ENCODE results near the gene ZDHHC11. TPM values are rescaled to one million over a fixed set of nuclear protein-coding genes. Genes with fewer than 3 reads are reported as not detected.
"Not testable (repeated sequence)": the region's sequence is repeated elsewhere in the genome, so short reads cannot be mapped to it uniquely, and the experiment has no call there.

The ZDHHC11 gene
- total RNA-seq, 5 donors from 2014 or later (not counting 1 experiment from before 2014, with no cell fraction given), result 6.5 to 38.0 (median 11.6) TPM

DNA sequence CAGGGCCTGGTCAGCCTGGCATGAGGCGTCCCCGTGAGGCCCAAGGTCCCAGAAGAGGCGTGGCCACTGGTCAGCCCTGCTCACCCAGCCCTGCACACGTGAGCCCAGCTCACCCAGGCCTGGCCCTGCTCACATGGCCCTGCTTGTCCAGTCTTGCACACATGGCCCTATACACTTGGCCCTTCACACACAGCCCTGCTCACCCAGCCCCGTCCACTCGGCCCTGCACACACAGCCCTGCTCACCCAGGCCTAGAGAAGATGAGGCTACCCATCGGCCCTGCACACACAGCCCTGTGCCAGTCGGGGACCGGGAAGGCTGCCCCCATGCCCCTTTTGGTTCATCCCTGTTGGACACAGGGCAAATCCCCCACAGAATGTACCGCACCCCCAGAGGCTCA, 94.6 kb downstream of the ZDHHC11 start:
- peak in 1 of 35 experiments; percentile 22 for DNase-seq
- CTCF ChIA-PET, result no interaction called here

GRCh38 chr5:754143-754632, 96.6 kb downstream of the ZDHHC11 start:
- H3K27ac ChIP-seq (ENCODE audit: low read length); H3K27me3 Mint-ChIP-seq; H3K36me3 Mint-ChIP-seq; ATAC-seq (replicated peaks in 1 of 4); POLR2A ChIA-PET; H3K27me3 ChIP-seq (replicated peaks in 1 of 2; ENCODE audit: control insufficient read depth in 2 of 2, extremely low read depth in 1 of 2, insufficient read depth in 2 of 2, low read length in 1 of 2); H3K4me3 Mint-ChIP-seq; H3K9me3 ChIP-seq; CTCF ChIA-PET; H3K9me3 Mint-ChIP-seq; H3K36me3 ChIP-seq (ENCODE audit: control insufficient read depth in 2 of 2, extremely low read depth in 1 of 2, insufficient read depth in 1 of 2, low read length in 1 of 2); H3K4me3 ChIP-seq (ENCODE audit: control insufficient read depth in 1 of 2, extremely low read depth in 1 of 2, low read length in 1 of 2); H3K27ac Mint-ChIP-seq: not testable (repeated sequence)
- peak in 2 of 35 experiments; percentile 20 to 31 for DNase-seq
- H3K4me1 Mint-ChIP-seq, result peaks cover 17 to 31% (median 22%) of the 10 kb centered on the region in 3 donors
- peaks cover 9 to 23% of the 10 kb centered on the region in 2 experiments for H3K4me1 ChIP-seq (ENCODE audit: control insufficient read depth in 1 of 2, extremely low read depth in 1 of 2, insufficient read depth in 2 of 2, low read length in 2 of 2)
- no CpG with 5 or more reads among the region's 16 CpGs for WGBS (ENCODE audit: insufficient coverage)

More for the DNA sequence above, 94.6 kb downstream of the ZDHHC11 start:
- no peak for ATAC-seq (replicated peaks in 1 of 4)
- Mint-ChIP-seq H3K27me3 (peaks cover 0 to 9% of the 10 kb centered on the region in 2 donors), H3K4me3 (no peak overlapping the region), H3K4me1 (peaks cover 21 to 36% (median 26%) of the 10 kb centered on the region in 3 donors), H3K9me3 (no peaks in the 10 kb centered on the region), H3K27ac (no peak overlapping the region), H3K36me3 (no peaks in the 10 kb centered on the region)
- no peaks in the 10 kb centered on the region for H3K36me3 ChIP-seq (ENCODE audit: control insufficient read depth in 2 of 2, extremely low read depth in 1 of 2, insufficient read depth in 1 of 2, low read length in 1 of 2)
- H3K27me3 ChIP-seq (replicated peaks in 1 of 2; ENCODE audit: control insufficient read depth in 2 of 2, extremely low read depth in 1 of 2, insufficient read depth in 2 of 2, low read length in 1 of 2), result peaks cover 0 to 3% of the 10 kb centered on the region in 2 experiments
- no peak overlapping the region for H3K4me3 ChIP-seq (ENCODE audit: control insufficient read depth in 1 of 2, extremely low read depth in 1 of 2, low read length in 1 of 2)
- no peak overlapping the region for H3K27ac ChIP-seq (ENCODE audit: low read length)
- peaks cover 9 to 30% of the 10 kb centered on the region in 2 experiments for H3K4me1 ChIP-seq (ENCODE audit: control insufficient read depth in 1 of 2, extremely low read depth in 1 of 2, insufficient read depth in 2 of 2, low read length in 2 of 2)
- POLR2A ChIA-PET, result no interaction called here
- no peaks in the 10 kb centered on the region for H3K9me3 ChIP-seq
- 92% methylated on average over 2 of the region's 10 CpGs for WGBS (ENCODE audit: insufficient coverage)

GRCh38 chr5:753567-754142, 97.1 kb downstream of the ZDHHC11 start:
- H3K27me3 Mint-ChIP-seq; H3K27me3 ChIP-seq (replicated peaks in 1 of 2; ENCODE audit: control insufficient read depth in 2 of 2, extremely low read depth in 1 of 2, insufficient read depth in 2 of 2, low read length in 1 of 2); CTCF ChIA-PET; H3K9me3 Mint-ChIP-seq; H3K27ac ChIP-seq (ENCODE audit: low read length); ATAC-seq (replicated peaks in 1 of 4); H3K4me3 ChIP-seq (ENCODE audit: control insufficient read depth in 1 of 2, extremely low read depth in 1 of 2, low read length in 1 of 2); H3K9me3 ChIP-seq; H3K36me3 Mint-ChIP-seq; H3K36me3 ChIP-seq (ENCODE audit: control insufficient read depth in 2 of 2, extremely low read depth in 1 of 2, insufficient read depth in 1 of 2, low read length in 1 of 2); H3K4me3 Mint-ChIP-seq; POLR2A ChIA-PET; H3K27ac Mint-ChIP-seq: not testable (repeated sequence)
- WGBS (ENCODE audit: insufficient coverage), result 93% methylated on average over 6 of the region's 19 CpGs
- H3K4me1 Mint-ChIP-seq, result peaks cover 12 to 26% (median 16%) of the 10 kb centered on the region in 3 donors
- DNase-seq, result peak in 1 of 35 experiments; percentile 22
- peaks cover 7 to 18% of the 10 kb centered on the region in 2 experiments for H3K4me1 ChIP-seq (ENCODE audit: control insufficient read depth in 1 of 2, extremely low read depth in 1 of 2, insufficient read depth in 2 of 2, low read length in 2 of 2)

GRCh38 chr5:752532-753115, 98.2 kb downstream of the ZDHHC11 start:
- POLR2A ChIA-PET; H3K9me3 ChIP-seq; H3K4me1 ChIP-seq (ENCODE audit: control insufficient read depth in 1 of 2, extremely low read depth in 1 of 2, insufficient read depth in 2 of 2, low read length in 2 of 2); DNase-seq; H3K9me3 Mint-ChIP-seq; H3K4me3 Mint-ChIP-seq; H3K36me3 ChIP-seq (ENCODE audit: control insufficient read depth in 2 of 2, extremely low read depth in 1 of 2, insufficient read depth in 1 of 2, low read length in 1 of 2); H3K36me3 Mint-ChIP-seq; H3K27me3 Mint-ChIP-seq; H3K4me3 ChIP-seq (ENCODE audit: control insufficient read depth in 1 of 2, extremely low read depth in 1 of 2, low read length in 1 of 2); ATAC-seq (replicated peaks in 1 of 4); CTCF ChIA-PET; H3K27ac Mint-ChIP-seq; H3K27ac ChIP-seq (ENCODE audit: low read length); H3K27me3 ChIP-seq (replicated peaks in 1 of 2; ENCODE audit: control insufficient read depth in 2 of 2, extremely low read depth in 1 of 2, insufficient read depth in 2 of 2, low read length in 1 of 2): not testable (repeated sequence)
- H3K4me1 Mint-ChIP-seq, result peaks cover 4 to 16% (median 10%) of the 10 kb centered on the region in 3 donors
- no CpG with 5 or more reads among the region's 20 CpGs for WGBS (ENCODE audit: insufficient coverage)

DNA sequence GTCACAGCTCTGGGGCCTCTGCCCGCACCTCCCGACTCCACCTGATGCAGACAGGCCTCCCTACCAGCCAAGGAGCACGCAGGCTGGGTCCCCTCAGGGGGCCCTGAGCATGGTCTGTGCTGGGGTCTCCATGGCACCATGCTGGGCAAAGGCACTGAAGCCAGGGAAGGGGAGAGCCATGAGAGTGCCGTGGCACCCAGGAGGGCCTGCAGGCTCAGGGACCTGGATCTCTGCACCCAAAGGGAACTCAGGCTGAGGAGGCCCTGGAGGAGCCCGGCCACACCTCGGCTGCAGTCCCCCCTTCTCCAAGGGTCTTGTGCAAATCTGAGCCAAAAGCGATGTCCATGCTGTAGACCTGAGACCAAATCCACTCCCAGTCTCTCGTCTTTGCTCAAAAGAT, 98.8 kb downstream of the ZDHHC11 start:
- H3K27me3 Mint-ChIP-seq; DNase-seq; H3K4me1 ChIP-seq (ENCODE audit: control insufficient read depth in 1 of 2, extremely low read depth in 1 of 2, insufficient read depth in 2 of 2, low read length in 2 of 2); CTCF ChIA-PET; POLR2A ChIA-PET; H3K9me3 Mint-ChIP-seq; H3K27ac ChIP-seq (ENCODE audit: low read length); H3K4me3 ChIP-seq (ENCODE audit: control insufficient read depth in 1 of 2, extremely low read depth in 1 of 2, low read length in 1 of 2); H3K36me3 Mint-ChIP-seq; H3K27me3 ChIP-seq (replicated peaks in 1 of 2; ENCODE audit: control insufficient read depth in 2 of 2, extremely low read depth in 1 of 2, insufficient read depth in 2 of 2, low read length in 1 of 2); H3K36me3 ChIP-seq (ENCODE audit: control insufficient read depth in 2 of 2, extremely low read depth in 1 of 2, insufficient read depth in 1 of 2, low read length in 1 of 2); H3K4me3 Mint-ChIP-seq; H3K27ac Mint-ChIP-seq; H3K9me3 ChIP-seq; H3K4me1 Mint-ChIP-seq; ATAC-seq (replicated peaks in 1 of 4): not testable (repeated sequence)
- WGBS (ENCODE audit: insufficient coverage), result no CpG with 5 or more reads among the region's 8 CpGs

DNA sequence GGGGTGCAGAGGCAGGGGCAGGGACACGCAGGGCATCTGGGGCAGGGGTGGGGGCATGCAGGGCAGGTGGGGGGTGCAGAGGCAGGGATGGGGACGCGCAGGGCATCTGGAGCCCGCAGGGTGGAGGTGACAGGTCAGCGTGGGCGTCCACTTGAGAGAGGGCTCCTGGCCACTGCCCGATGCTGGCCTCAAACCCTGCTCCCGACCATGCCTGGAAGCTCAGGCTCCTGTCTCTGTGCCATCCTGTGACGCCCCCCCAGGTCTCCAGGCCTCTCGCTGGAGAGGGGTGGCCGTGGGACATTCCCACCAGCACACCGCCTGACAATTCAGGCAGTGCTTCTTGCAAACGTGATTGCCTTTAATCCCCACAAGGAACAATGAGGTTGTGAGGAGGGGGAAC, 99.3 kb downstream of the ZDHHC11 start:
- no peaks in the 10 kb centered on the region for H3K36me3 ChIP-seq (ENCODE audit: control insufficient read depth in 2 of 2, extremely low read depth in 1 of 2, insufficient read depth in 1 of 2, low read length in 1 of 2)
- no peaks in the 10 kb centered on the region for H3K9me3 ChIP-seq
- peaks cover 2 to 7% (median 7%) of the 10 kb centered on the region in 3 donors for H3K4me1 Mint-ChIP-seq
- ChIA-PET POLR2A (no interaction called here), CTCF (no interaction called here)
- no peak for ATAC-seq (replicated peaks in 1 of 4)
- no peak overlapping the region for H3K27ac ChIP-seq (ENCODE audit: low read length)
- H3K4me3 Mint-ChIP-seq, result no peak overlapping the region
- H3K4me1 ChIP-seq (ENCODE audit: control insufficient read depth in 1 of 2, extremely low read depth in 1 of 2, insufficient read depth in 2 of 2, low read length in 2 of 2), result no peaks in the 10 kb centered on the region
- H3K27me3 Mint-ChIP-seq, result peaks cover 0 to 3% of the 10 kb centered on the region in 2 donors
- WGBS (ENCODE audit: insufficient coverage), result no CpG with 5 or more reads among the region's 13 CpGs
- no peak overlapping the region for H3K27ac Mint-ChIP-seq
- no peak overlapping the region for H3K4me3 ChIP-seq (ENCODE audit: control insufficient read depth in 1 of 2, extremely low read depth in 1 of 2, low read length in 1 of 2)
- DNase-seq, result no peak
- H3K9me3 Mint-ChIP-seq, result no peaks in the 10 kb centered on the region
- H3K27me3 ChIP-seq (replicated peaks in 1 of 2; ENCODE audit: control insufficient read depth in 2 of 2, extremely low read depth in 1 of 2, insufficient read depth in 2 of 2, low read length in 1 of 2), result no peaks in the 10 kb centered on the region
- no peaks in the 10 kb centered on the region for H3K36me3 Mint-ChIP-seq
